ENCODE data around the gene NPIPB6. TPM values are rescaled to one million over a fixed set of nuclear protein-coding genes. Genes with fewer than 3 reads are reported as not detected.
A peak's percentile ranks its signal among the peaks of the same experiment; 100 is the strongest.

The NPIPB6 gene
- total RNA-seq, 1 donor from 2014 or later, result 3.0 TPM

- no peak for DNase-seq
- Mint-ChIP-seq H3K27ac (no peak overlapping the region), H3K4me1 (peaks cover 31% of the 10 kb centered on the region), H3K4me3 (peak overlapping the region; percentile 35), H3K27me3 (peaks cover 21% of the 10 kb centered on the region), H3K36me3 (ENCODE audit: low read depth) (peaks cover 4% of the 10 kb centered on the region), H3K9me3 (no peaks in the 10 kb centered on the region)
- intact Hi-C loops (cut with micrococcal nuclease), result loop anchor here (10.0 kb wide), 1 partner anchor 256 kb away; the partner anchor contains the start of gene SGF29
These were observed 64.8 kb downstream of the NPIPB6 start for GRCh38 chr16:28298511-28298878.

DNA sequence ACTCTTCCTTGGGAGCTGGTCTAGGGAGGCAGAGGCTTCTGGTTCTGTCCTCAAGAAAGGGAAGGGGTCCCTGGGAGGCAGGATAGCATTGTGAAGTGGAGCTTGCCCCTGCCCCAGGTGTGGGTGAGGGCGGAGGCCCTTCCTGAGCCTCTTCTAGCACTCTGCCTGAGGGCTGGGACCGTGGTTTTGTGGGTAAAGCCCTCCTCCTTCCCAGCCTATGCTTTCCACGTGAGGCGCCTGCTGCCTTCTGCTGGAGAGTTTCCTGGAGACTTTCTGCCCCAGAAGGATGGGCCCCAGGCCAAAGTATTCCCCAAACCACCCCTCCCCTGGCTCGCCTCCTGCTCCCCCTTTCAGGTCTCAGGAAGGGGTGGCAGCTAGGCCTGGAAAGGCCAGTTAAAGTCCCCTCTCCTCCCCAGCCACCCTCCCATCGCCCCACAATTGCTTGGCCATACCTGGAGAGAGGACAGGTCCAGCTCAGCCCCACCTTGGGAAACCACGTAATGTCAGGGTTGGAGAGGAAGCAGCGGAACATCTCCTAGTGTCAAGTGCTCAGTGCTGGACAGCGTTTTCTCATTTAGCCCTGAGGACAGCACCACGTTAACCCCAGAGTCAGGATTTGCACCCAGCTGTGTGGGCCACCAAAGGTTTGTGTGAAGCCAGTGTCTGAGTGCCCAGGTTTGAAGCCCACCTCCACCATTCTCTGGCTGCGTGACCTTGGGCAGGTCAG lies 65.4 kb downstream of the NPIPB6 start:
- Mint-ChIP-seq H3K4me3 (peak overlapping the region; percentile 40), H3K27me3 (peaks cover 20% of the 10 kb centered on the region), H3K9me3 (no peaks in the 10 kb centered on the region), H3K4me1 (peaks cover 31% of the 10 kb centered on the region), H3K27ac (no peak overlapping the region), H3K36me3 (ENCODE audit: low read depth) (peaks cover 2% of the 10 kb centered on the region)
- intact Hi-C loops (cut with micrococcal nuclease), result loop anchor here (10.0 kb wide), 1 partner anchor 257 kb away; the partner anchor contains the start of gene SGF29
- peak; percentile 72 for DNase-seq

DNA sequence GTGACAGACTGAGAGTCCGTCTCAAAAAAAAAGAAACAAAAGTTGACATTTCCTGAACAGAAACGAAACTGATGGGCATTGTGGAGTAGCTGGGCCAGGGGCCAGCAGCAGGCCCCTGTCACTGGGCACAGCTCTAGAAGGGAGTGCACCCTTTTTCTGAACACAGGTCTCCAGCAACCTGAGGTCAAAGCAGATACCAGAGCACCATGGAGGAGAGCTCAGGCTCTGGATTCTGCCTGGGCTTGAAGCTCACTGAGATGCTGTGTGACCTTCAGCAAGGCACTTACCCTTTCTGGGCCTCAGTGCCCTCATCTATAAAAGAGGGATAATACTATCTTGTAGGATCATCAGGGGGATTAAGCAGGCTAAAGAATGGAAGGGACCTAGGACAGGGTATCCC lies 66.0 kb downstream of the NPIPB6 start:
- intact Hi-C loops (cut with micrococcal nuclease), result loop anchor here (10.0 kb wide), 1 partner anchor 257 kb away; the partner anchor contains the start of gene SGF29
- Mint-ChIP-seq H3K27ac (no peak overlapping the region), H3K36me3 (ENCODE audit: low read depth) (peaks cover 2% of the 10 kb centered on the region), H3K27me3 (peaks cover 22% of the 10 kb centered on the region), H3K9me3 (no peaks in the 10 kb centered on the region), H3K4me3 (peak overlapping the region; percentile 40), H3K4me1 (peaks cover 31% of the 10 kb centered on the region)
- no peak for DNase-seq

DNA sequence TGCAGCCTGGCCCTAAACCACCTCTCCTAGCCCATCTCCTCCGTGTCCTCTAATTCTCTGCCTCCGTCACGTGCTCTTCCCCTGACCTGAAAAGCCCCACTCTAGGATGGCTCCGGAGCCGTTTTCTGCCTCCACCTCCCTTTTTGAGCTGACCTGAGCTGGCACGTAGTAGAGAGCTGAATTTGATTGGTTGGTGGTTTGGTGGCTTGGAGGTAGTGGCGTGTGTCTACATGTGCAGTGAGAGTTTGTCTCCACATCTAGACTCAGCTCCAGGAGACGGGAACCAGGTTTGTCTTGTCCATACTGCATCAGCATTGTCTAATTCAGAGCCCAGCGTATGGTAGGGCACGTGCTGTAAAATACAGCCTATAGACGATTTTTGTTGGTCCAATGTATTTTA lies 68.0 kb downstream of the NPIPB6 start:
- no peaks in the 10 kb centered on the region for H3K9me3 Mint-ChIP-seq
- peaks cover 2% of the 10 kb centered on the region for H3K36me3 Mint-ChIP-seq (ENCODE audit: low read depth)
- intact Hi-C loops (cut with micrococcal nuclease), result loop anchor here (10.0 kb wide), 1 partner anchor 260 kb away; the partner anchor contains the start of gene SGF29
- no peak overlapping the region for H3K27ac Mint-ChIP-seq
- H3K4me3 Mint-ChIP-seq, result no peak overlapping the region
- H3K4me1 Mint-ChIP-seq, result peaks cover 45% of the 10 kb centered on the region
- no peak for DNase-seq
- H3K27me3 Mint-ChIP-seq, result peaks cover 24% of the 10 kb centered on the region

DNA sequence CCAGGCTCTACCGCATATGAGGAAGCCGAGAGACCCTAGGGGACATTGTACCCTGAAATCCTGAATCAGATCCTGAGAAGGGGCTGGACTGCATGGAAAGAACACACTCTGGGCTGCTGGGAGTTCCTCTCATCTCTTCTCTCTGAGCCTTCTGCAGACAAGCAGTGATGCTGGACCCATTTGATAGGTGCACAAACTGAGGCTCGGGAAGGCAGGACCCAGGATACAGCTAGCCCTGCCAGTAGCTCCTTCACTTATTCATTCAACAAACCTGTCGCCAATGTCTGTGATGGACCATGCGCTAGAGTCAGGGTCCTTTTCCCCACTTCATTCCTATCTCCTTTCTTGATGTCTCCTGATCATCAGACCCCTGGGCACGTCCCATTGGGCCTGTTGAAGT lies 69.1 kb downstream of the NPIPB6 start:
- Mint-ChIP-seq H3K27me3 (peaks cover 24% of the 10 kb centered on the region), H3K9me3 (no peaks in the 10 kb centered on the region), H3K27ac (no peak overlapping the region), H3K4me3 (peak overlapping the region; percentile 67), H3K4me1 (peaks cover 45% of the 10 kb centered on the region), H3K36me3 (ENCODE audit: low read depth) (peaks cover 2% of the 10 kb centered on the region)
- no peak for DNase-seq
- intact Hi-C loops (cut with micrococcal nuclease), result loop anchor here (10.0 kb wide), 1 partner anchor 261 kb away; the partner anchor contains the start of gene SGF29

DNA sequence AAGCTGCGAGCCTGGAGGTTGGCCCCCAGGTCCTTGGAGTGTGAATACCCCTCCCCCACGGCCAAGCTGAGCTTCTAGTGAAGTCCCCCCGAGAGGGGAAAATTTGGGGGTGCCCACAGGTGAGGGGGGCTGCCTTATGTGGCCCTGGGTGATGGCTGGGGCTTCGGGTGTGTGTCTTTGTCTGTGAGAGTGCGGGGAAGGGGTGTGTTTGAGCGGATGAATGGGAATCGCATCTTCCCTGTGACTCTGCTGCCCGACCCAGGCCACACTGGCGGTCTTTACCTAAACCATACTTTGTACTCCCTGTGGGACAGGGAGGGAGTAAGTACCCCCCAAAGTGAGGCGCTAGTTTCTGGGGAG lies 69.7 kb downstream of the NPIPB6 start:
- Mint-ChIP-seq H3K36me3 (ENCODE audit: low read depth) (peaks cover 2% of the 10 kb centered on the region), H3K27me3 (peaks cover 26% of the 10 kb centered on the region), H3K27ac (no peak overlapping the region)

GRCh38 chr16:28292731-28293600 lies 70.3 kb downstream of the NPIPB6 start:
- DNase-seq, result peak; percentile 71
- Mint-ChIP-seq H3K9me3 (no peaks in the 10 kb centered on the region), H3K4me1 (peaks cover 48% of the 10 kb centered on the region), H3K36me3 (ENCODE audit: low read depth) (peaks cover 2% of the 10 kb centered on the region), H3K27me3 (peaks cover 26% of the 10 kb centered on the region), H3K4me3 (peak overlapping the region; percentile 83), H3K27ac (no peak overlapping the region)
- intact Hi-C loops (cut with micrococcal nuclease), result loop anchor here (2.0 to 10.0 kb wide), 3 partner anchors 16 to 262 kb away; partner anchors contain the start of gene SGF29

More for the DNA sequence above, 69.7 kb downstream of the NPIPB6 start:
- Mint-ChIP-seq H3K9me3 (no peaks in the 10 kb centered on the region), H3K4me3 (peak overlapping the region; percentile 67), H3K4me1 (peaks cover 49% of the 10 kb centered on the region)
- no peak for DNase-seq
- intact Hi-C loops (cut with micrococcal nuclease), result loop anchor here (2.0 to 10.0 kb wide), 3 partner anchors 17 to 261 kb away; partner anchors contain the start of gene SGF29

Other genes with a start within 250 kb of the NPIPB6 start
- gene XPO6, start 151.5 kb downstream of the NPIPB6 start, total RNA-seq, result 230 and 245 TPM in 2 replicates
- gene SBK1, start 71.0 kb downstream of the NPIPB6 start, total RNA-seq, result 0.85 and 1.5 TPM in 2 replicates
- gene EIF3CL, start 40.3 kb upstream of the NPIPB6 start, total RNA-seq, result 174 and 212 TPM in 2 replicates
- not detected in 2 replicates for gene NPIPB7, start 108.8 kb upstream of the NPIPB6 start, total RNA-seq
- 26.1 and 27.7 TPM in 2 replicates for gene CLN3, start 128.6 kb upstream of the NPIPB6 start, total RNA-seq
- 4.0 and 4.1 TPM in 2 replicates for gene APOBR, start 131.1 kb upstream of the NPIPB6 start, total RNA-seq
- not detected in 2 replicates for gene IL27, start 143.3 kb upstream of the NPIPB6 start, total RNA-seq
- not detected in 2 replicates for gene NUPR1, start 175.5 kb upstream of the NPIPB6 start, total RNA-seq
- 33.6 and 42.5 TPM in 2 replicates for gene SGF29, start 190.4 kb upstream of the NPIPB6 start, total RNA-seq
- gene SULT1A2, start 233.5 kb upstream of the NPIPB6 start, total RNA-seq, result 0.23 and 0.52 TPM in 2 replicates
- gene SULT1A1, start 246.5 kb upstream of the NPIPB6 start, total RNA-seq, result 9.4 and 12.1 TPM in 2 replicates

All from activated CD4-positive, alpha-beta T cell treated with anti-CD3 and anti-CD28 coated beads, Interleukin-2, amount 10 ng/mL, durations not matched to agents 24 days and 14 days (primary cell).